ENCODE results near the gene CHCHD10. TPM values are rescaled to one million over a fixed set of nuclear protein-coding genes. Genes with fewer than 3 reads are reported as not detected.

CHCHD10 gene
- total RNA-seq, 6 donors from 2014 or later = 9.1 to 130 (median 39.0) TPM

- H3K27ac ChIP-seq = no peak overlapping the region
- H3K27me3 ChIP-seq = no peaks in the 10 kb centered on the region
- no peaks in the 10 kb centered on the region for H3K9me3 ChIP-seq
- 95 to 98% methylated on average over 4 of the region's 4 CpGs for WGBS, 2 donors
- TF ChIP-seq EP300 (IDR thresholded peaks at IDR 0.05) (no peak), CTCF (IDR thresholded peaks at IDR 0.05) (no peak)
- no peaks in the 10 kb centered on the region for H3K4me1 ChIP-seq
- peaks cover 5 to 85% (median 38%) of the 10 kb centered on the region in 4 donors for H3K36me3 ChIP-seq
- ATAC-seq (ENCODE audit: low FRiP score in 2 of 2) (no peak), DNase-seq (no peak)
- H3K4me3 ChIP-seq = no peak overlapping the region
Measured at GRCh38 chr22:23812378-23812777, 44.6 kb upstream of the CHCHD10 start.

GRCh38 chr22:23806837-23807236 is 39.1 kb upstream of the CHCHD10 start:
- Histone ChIP-seq H3K27me3 (no peaks in the 10 kb centered on the region), H3K27ac (no peak overlapping the region), H3K4me1 (no peaks in the 10 kb centered on the region), H3K9me3 (no peaks in the 10 kb centered on the region), H3K36me3 (peaks cover 17 to 100% (median 58%) of the 10 kb centered on the region in 4 donors), H3K4me3 (no peak overlapping the region)
- no peak for TF ChIP-seq POLR2A (IDR thresholded peaks at IDR 0.05)
- DNase-seq = no peak
- WGBS, 2 donors = 91 to 100% methylated on average over 1 of the region's 1 CpG
- ATAC-seq (ENCODE audit: low FRiP score in 2 of 2) = no peak

GRCh38 chr22:23804781-23805291 is 37.1 kb upstream of the CHCHD10 start:
- DNase-seq = no peak
- TF ChIP-seq POLR2A (IDR thresholded peaks at IDR 0.05) = no peak
- TF ChIP-seq POLR2AphosphoS5 (IDR thresholded peaks at IDR 0.05) = no peak

GRCh38 chr22:23803001-23803819 is 35.4 kb upstream of the CHCHD10 start:
- WGBS, 2 donors = 83 to 86% methylated on average over 16 to 21 of the region's 21 CpGs
- ATAC-seq (ENCODE audit: low FRiP score in 2 of 2) = peak; percentile 24 to 41
- Histone ChIP-seq H3K9me3 (no peaks in the 10 kb centered on the region), H3K4me1 (no peaks in the 10 kb centered on the region), H3K36me3 (peaks cover 31 to 97% (median 74%) of the 10 kb centered on the region in 4 donors), H3K27ac (no peak overlapping the region), H3K27me3 (no peaks in the 10 kb centered on the region), H3K4me3 (no peak overlapping the region)
- no peak for DNase-seq
- TF ChIP-seq CTCF (IDR thresholded peaks at IDR 0.05) (no peak), EP300 (IDR thresholded peaks at IDR 0.05) (no peak), POLR2A (IDR thresholded peaks at IDR 0.05) (no peak), POLR2AphosphoS5 (IDR thresholded peaks at IDR 0.05) (no peak)

More at GRCh38 chr22:23804781-23805291, 37.1 kb upstream of the CHCHD10 start:
- Histone ChIP-seq H3K9me3 (no peaks in the 10 kb centered on the region), H3K4me1 (no peaks in the 10 kb centered on the region), H3K4me3 (no peak overlapping the region), H3K27ac (no peak overlapping the region), H3K36me3 (peaks cover 31 to 100% (median 69%) of the 10 kb centered on the region in 4 donors), H3K27me3 (no peaks in the 10 kb centered on the region)
- WGBS, 2 donors = 79 to 85% methylated on average over 12 of the region's 12 CpGs
- no peak for ATAC-seq (ENCODE audit: low FRiP score in 2 of 2)

GRCh38 chr22:23801886-23802377 is 34.2 kb upstream of the CHCHD10 start:
- H3K27me3 ChIP-seq = no peaks in the 10 kb centered on the region
- ATAC-seq (ENCODE audit: low FRiP score in 2 of 2) = no peak
- H3K36me3 ChIP-seq = peaks cover 31 to 92% (median 76%) of the 10 kb centered on the region in 4 donors
- H3K4me1 ChIP-seq = no peaks in the 10 kb centered on the region
- H3K27ac ChIP-seq = no peak overlapping the region
- 95 to 96% methylated on average over 6 to 8 of the region's 8 CpGs for WGBS, 2 donors
- TF ChIP-seq CTCF (IDR thresholded peaks at IDR 0.05) = no peak
- TF ChIP-seq POLR2AphosphoS5 (IDR thresholded peaks at IDR 0.05) = no peak
- TF ChIP-seq EP300 (IDR thresholded peaks at IDR 0.05) = no peak
- no peak for TF ChIP-seq POLR2A (IDR thresholded peaks at IDR 0.05)
- no peak for DNase-seq
- no peaks in the 10 kb centered on the region for H3K9me3 ChIP-seq
- H3K4me3 ChIP-seq = no peak overlapping the region

All from upper lobe of left lung (tissue), 6 donors.